EH (cell line): Measurements from ENCODE around the gene MYO1B.

ENCODE experiments used
- DNase-seq: peaks from one replicate; pipeline ENCODE4 v3.0.0-alpha.2; 2015; ENCODE audit warnings: low read depth

MYO1B gene

GRCh38 chr2:191262436-191262835 lies 17.2 kb downstream of the MYO1B start:
- no peak for DNase-seq

GRCh38 chr2:191263050-191263449 lies 17.8 kb downstream of the MYO1B start:
- peak; percentile 35 for DNase-seq

GRCh38 chr2:191264647-191265081 lies 19.5 kb downstream of the MYO1B start:
- peak; percentile 95 for DNase-seq

GRCh38 chr2:191265311-191266170 lies 20.3 kb downstream of the MYO1B start:
- peak; percentile 93 for DNase-seq

- DNase-seq = peak; percentile 55
Observed at GRCh38 chr2:191266201-191266600, 21.0 kb downstream of the MYO1B start.

- DNase-seq = no peak
Observed at GRCh38 chr2:191268596-191268995, 23.4 kb downstream of the MYO1B start.

GRCh38 chr2:191270306-191271161 lies 25.3 kb downstream of the MYO1B start:
- DNase-seq = no peak

GRCh38 chr2:191272064-191272463 lies 26.9 kb downstream of the MYO1B start:
- no peak for DNase-seq

- DNase-seq = no peak
Observed at GRCh38 chr2:191274413-191274815, 29.2 kb downstream of the MYO1B start.

- peak; percentile 50 for DNase-seq
Observed at GRCh38 chr2:191276792-191277465, 31.7 kb downstream of the MYO1B start.

GRCh38 chr2:191280290-191280689 lies 35.1 kb downstream of the MYO1B start:
- no peak for DNase-seq

- DNase-seq = no peak
Observed at GRCh38 chr2:191280834-191281756, 35.9 kb downstream of the MYO1B start.

GRCh38 chr2:191285252-191285651 lies 40.0 kb downstream of the MYO1B start:
- DNase-seq = no peak

- DNase-seq = no peak
Observed at GRCh38 chr2:191287820-191288219, 42.6 kb downstream of the MYO1B start.

GRCh38 chr2:191289049-191289448 lies 43.8 kb downstream of the MYO1B start:
- DNase-seq = no peak

GRCh38 chr2:191291471-191291870 lies 46.3 kb downstream of the MYO1B start:
- peak; percentile 32 for DNase-seq

GRCh38 chr2:191292869-191293268 lies 47.7 kb downstream of the MYO1B start:
- no peak for DNase-seq

GRCh38 chr2:191295088-191295487 lies 49.9 kb downstream of the MYO1B start:
- DNase-seq = no peak

- peak; percentile 77 for DNase-seq
Observed at GRCh38 chr2:191296083-191297006, 51.1 kb downstream of the MYO1B start.

GRCh38 chr2:191297033-191297432 lies 51.8 kb downstream of the MYO1B start:
- peak; percentile 68 for DNase-seq
